AG04449 (cell line): Measurements from ENCODE around the gene ABLIM1.

Experiments used
- CTCF ChIA-PET: fragments of 350-600 bp; formaldehyde crosslinking; extraction: SDS; loops from one replicate; lab custom pipeline; 2021; ENCODE audit warnings: antibody characterized with exemption; lab: Yijun Ruan, JAX
- POLR2A ChIA-PET: fragments of 400-600, 350-600 bp; formaldehyde crosslinking; extraction: SDS; loops from one replicate; lab custom pipeline; 2020; ENCODE audit warnings: antibody characterized with exemption, inconsistent platforms; lab: Yijun Ruan, JAX
- DNase-seq: peaks from one replicate; pipeline ENCODE4 v3.0.0-alpha.2; 2010; ENCODE audit warnings: low read depth, low spot score
- H3K4me3 ChIP-seq: 2 replicates; pipeline ENCODE4 v1.5.1; 2011; ENCODE audit warnings: low read depth, mild to moderate bottlenecking, control low read depth, low read length
- TF ChIP-seq, protein P1 (sequence below): IDR thresholded peaks from one replicate; pipeline ENCODE4 v1.5.1; 2011; ENCODE audit warnings: mild to moderate bottlenecking, moderate library complexity, low read length, control low read depth, inconsistent platforms; ENCODE audit not compliant: insufficient read depth; ENCODE audit errors: missing control alignments

The ABLIM1 gene

DNA sequence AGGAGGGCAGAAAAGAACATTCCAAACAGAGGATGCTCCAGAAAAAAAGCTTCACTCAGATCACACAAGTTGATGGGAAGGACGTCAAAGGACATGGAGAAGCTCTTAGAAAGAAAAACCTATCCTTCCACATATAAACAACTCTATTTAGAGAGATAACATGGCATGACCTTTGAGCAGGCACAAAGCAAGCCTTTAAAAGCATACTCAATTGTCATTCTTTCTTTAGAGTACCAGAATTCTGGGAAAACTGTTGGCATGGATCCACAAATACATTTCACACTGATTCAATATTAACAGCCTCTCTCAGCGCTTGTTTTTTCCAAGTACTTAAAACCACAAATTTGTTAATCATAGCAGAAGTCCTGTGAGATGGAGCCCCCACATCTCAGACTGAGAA, 7.3 kb upstream of the ABLIM1 start:
- H3K4me3 ChIP-seq = no peak overlapping the region
- DNase-seq = no peak
- ChIA-PET CTCF (no interaction called here), POLR2A (no interaction called here)
- TF ChIP-seq, protein P1, sequence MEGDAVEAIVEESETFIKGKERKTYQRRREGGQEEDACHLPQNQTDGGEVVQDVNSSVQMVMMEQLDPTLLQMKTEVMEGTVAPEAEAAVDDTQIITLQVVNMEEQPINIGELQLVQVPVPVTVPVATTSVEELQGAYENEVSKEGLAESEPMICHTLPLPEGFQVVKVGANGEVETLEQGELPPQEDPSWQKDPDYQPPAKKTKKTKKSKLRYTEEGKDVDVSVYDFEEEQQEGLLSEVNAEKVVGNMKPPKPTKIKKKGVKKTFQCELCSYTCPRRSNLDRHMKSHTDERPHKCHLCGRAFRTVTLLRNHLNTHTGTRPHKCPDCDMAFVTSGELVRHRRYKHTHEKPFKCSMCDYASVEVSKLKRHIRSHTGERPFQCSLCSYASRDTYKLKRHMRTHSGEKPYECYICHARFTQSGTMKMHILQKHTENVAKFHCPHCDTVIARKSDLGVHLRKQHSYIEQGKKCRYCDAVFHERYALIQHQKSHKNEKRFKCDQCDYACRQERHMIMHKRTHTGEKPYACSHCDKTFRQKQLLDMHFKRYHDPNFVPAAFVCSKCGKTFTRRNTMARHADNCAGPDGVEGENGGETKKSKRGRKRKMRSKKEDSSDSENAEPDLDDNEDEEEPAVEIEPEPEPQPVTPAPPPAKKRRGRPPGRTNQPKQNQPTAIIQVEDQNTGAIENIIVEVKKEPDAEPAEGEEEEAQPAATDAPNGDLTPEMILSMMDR = no peak

DNA sequence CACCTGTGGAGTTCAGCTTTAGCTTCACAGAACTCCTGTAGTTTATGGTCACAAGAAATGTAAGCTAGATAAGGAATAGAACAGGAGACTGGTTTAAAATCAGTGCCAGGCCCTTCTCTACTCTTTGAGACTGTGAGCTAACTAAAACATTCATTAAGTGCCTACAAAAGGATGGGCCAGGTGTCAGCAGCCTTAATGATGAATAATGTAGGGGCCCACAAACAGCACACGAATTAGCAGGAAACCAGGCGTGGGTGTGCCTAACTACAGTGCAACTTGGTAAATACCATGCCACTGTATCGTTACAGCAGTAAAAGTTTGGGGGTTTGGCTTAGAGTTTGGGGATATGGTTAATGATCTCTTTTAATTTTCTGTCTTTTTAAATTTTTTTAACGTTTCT, 6.1 kb upstream of the ABLIM1 start:
- H3K4me3 ChIP-seq = no peak overlapping the region
- DNase-seq = no peak
- ChIA-PET CTCF (interaction anchor here (1.3 kb wide), 1 partner anchor 34 kb away, joined by 3 read pairs; no protein-coding TSS in a partner anchor), POLR2A (no interaction called here)
- TF ChIP-seq, protein P1 = no peak

DNA sequence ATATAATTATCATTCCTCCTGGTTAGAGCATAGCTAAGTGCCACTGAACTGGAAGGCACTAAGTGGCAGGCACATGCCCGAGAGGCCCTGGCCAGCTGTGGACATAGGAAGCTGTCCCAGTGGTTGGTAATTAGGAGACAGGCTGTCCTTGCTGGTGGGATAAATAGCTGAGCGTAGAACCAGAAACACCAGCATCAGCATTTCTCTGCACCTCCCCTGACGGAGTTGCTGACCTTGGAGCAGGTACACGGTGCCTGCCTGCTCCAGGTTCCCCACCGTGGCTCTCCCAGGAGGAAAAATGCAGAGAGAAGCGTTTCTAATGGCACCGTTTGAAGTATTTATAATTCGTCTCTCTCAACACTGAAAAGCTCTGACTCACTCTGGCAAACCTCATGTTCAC, 5.6 kb upstream of the ABLIM1 start:
- no peak overlapping the region for H3K4me3 ChIP-seq
- DNase-seq = no peak
- POLR2A ChIA-PET = no interaction called here
- TF ChIP-seq, protein P1 = no peak
- CTCF ChIA-PET = interaction anchor here (0.7 to 1.3 kb wide), 3 partner anchors 19 to 115 kb away, joined by 3 read pairs; no protein-coding TSS in a partner anchor

DNA sequence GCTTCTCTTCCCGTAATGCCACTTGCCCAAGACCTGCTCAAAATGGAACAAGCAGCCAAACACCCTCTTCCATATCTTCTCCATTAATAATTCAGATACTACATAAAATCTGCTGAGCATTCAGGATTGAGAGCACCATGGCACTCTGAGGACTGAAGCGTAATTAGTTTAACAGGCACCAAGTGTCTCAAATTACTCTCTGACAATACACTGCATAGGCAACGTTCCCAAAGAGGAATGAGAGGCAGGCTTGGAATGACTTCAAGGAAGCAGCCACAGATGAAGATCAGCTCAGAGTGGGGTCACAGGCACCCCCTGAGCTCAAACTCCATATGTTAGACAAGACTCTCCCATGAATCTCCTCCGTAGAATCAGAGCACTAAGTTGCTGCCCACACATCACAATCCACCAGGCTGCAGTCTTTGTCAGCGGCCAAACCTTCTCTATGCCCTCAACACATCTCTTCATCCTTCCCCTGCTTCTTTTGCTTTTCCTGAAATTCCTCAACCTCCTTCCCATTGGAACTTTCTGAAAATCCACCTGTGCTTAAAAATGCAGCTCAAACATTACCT, 4.7 kb upstream of the ABLIM1 start:
- TF ChIP-seq, protein P1 = no peak
- POLR2A ChIA-PET = no interaction called here
- no peak overlapping the region for H3K4me3 ChIP-seq
- no peak for DNase-seq
- CTCF ChIA-PET = interaction anchor here (0.7 to 1.9 kb wide), 5 partner anchors 9 to 114 kb away, joined by 3 to 5 read pairs (median 3); no protein-coding TSS in a partner anchor

DNA sequence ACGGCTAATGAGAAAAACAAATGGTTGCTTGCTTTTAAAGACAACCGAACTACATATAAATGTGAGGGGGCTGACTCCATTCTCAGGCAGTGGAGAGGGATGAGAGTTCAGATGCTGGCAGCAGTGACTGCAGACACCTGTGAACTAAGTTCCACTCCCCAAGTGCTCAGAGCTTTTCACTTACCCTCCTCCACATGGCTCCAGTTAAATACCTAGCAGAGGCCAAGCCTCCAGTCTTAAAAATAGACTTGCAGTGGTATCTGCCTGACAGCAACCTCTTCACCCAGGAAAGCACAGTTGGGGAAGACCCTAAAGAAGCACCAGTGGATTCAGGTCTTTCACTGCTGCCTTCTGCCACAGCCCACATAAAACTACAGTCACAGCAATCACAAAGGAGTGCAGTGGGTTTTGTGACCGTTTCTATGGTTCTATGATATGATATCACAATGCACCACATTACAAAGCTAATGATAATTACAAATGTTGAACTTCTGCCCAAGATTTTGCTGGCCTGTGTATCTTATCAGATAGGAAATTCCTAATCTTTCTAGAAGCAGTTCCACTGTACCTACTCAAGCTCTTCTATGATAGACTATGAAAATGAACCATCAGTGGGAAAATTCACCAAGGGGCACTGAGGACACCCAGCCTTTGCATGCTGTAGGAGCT, 3.3 kb upstream of the ABLIM1 start:
- CTCF ChIA-PET = interaction anchor here (1.9 kb wide), 1 partner anchor 14 kb away, joined by 5 read pairs; no protein-coding TSS in a partner anchor

DNA sequence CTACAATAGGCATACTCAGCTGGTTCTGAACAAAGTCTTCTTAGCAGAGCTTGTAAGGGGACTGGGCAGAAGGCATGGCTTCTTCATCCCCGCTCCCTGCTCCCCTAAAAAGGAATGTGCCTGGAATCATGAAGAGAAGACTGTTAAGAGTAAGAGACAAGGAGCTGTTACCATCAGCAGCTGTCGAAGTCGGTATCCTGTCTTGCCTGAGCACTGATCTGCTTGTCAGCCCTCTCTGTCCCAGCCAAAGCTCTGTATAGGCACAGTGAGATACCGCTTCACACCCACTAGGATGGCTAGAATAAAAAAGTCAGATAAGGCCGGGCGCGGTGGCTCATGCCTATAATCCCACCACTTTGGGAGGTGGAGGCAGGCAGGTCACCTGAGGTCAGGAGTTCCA, 2.4 kb downstream of the ABLIM1 start:
- H3K4me3 ChIP-seq = no peak overlapping the region
- POLR2A ChIA-PET = interaction anchor here (0.7 kb wide), 1 partner anchor 21 kb away, joined by 3 read pairs; no protein-coding TSS in a partner anchor
- DNase-seq = no peak
- CTCF ChIA-PET = no interaction called here
- TF ChIP-seq, protein P1 = no peak

More for the DNA sequence above, 3.3 kb upstream of the ABLIM1 start:
- POLR2A ChIA-PET = no interaction called here
- DNase-seq = no peak
- TF ChIP-seq, protein P1 = no peak
- no peak overlapping the region for H3K4me3 ChIP-seq
